ENCODE results near the gene PHF21A. TPM values are rescaled to one million over a fixed set of nuclear protein-coding genes. Genes with fewer than 3 reads are reported as not detected.

Gene PHF21A
- total and polyA plus RNA-seq, 2 of the 13 experiments (the other 11 are each of a cell fraction or from before 2014, with no cell fraction given): 4.1 to 34.6 TPM

- H2AFZ ChIP-seq (ENCODE audit: low read length): no peak overlapping the region
- ChIA-PET CTCF (ENCODE audit: low intra/inter-chr PET ratio, low total read pairs) (no interaction called here), POLR2A (no interaction called here)
- H3K27ac ChIP-seq (ENCODE audit: extremely low read length, insufficient read depth, low read length): no peak overlapping the region
- 88% methylated on average over 6 of the region's 6 CpGs for WGBS (ENCODE audit: low lambda C conversion rate)
- H3K9me3 ChIP-seq (ENCODE audit: low read length): no peaks in the 10 kb centered on the region
- ATAC-seq: no peak
- in situ Hi-C loops (cut with HindIII; ENCODE audit: extremely low pct_ligation_motif_present, low pct_unique_long_range_greater_than_20kb): no loop called here
- BruUV-seq (replicated peaks): no TSS peak
- peaks cover 6% of the 10 kb centered on the region for H3K79me2 ChIP-seq (ENCODE audit: insufficient read depth, low read length)
- H3K9ac ChIP-seq (ENCODE audit: insufficient read depth, low read depth, low read length): no peak overlapping the region
- TF ChIP-seq AHR (CRISPR knock-in tag; IDR thresholded peaks at IDR 0.05) (no peak), ZNF720 (CRISPR knock-in tag; IDR thresholded peaks at IDR 0.05) (no peak), MYPOP (CRISPR knock-in tag; IDR thresholded peaks at IDR 0.05) (no peak)
- FAIRE-seq: no peak
- H3K4me3 ChIP-seq (replicated peaks in 1 of 3; ENCODE audit: insufficient read depth in 1 of 3, low read depth in 2 of 3, low read length in 3 of 3): no peak overlapping the region
- H3K4me2 ChIP-seq (ENCODE audit: low read depth, low read length): no peak overlapping the region
- no peaks in the 10 kb centered on the region for H3K36me3 ChIP-seq (replicated peaks in 1 of 2; ENCODE audit: control insufficient read depth in 1 of 2, insufficient read depth in 2 of 2, low read length in 2 of 2)
- intact Hi-C loops (cut with micrococcal nuclease; ENCODE audit: unreplicated experiment): no loop called here
- no peaks in the 10 kb centered on the region for H3K4me1 ChIP-seq (ENCODE audit: insufficient read depth, low read length)
- peaks cover 16% of the 10 kb centered on the region for H4K20me1 ChIP-seq (ENCODE audit: insufficient read depth, low read length)
- H3K27me3 ChIP-seq (ENCODE audit: control insufficient read depth in 1 of 2, insufficient read depth in 2 of 2, low read length in 2 of 2): no peaks in the 10 kb centered on the region
- DNase-seq (ENCODE audit: low spot score): no peak
Observed at GRCh38 chr11:46105134-46105628, 16.1 kb downstream of the PHF21A start.

GRCh38 chr11:46102843-46103242 lies 18.4 kb downstream of the PHF21A start:
- TF ChIP-seq ZFP1 (CRISPR knock-in tag; IDR thresholded peaks at IDR 0.05) (no peak), PAX8 (CRISPR knock-in tag; IDR thresholded peaks at IDR 0.05; ENCODE audit: borderline replicate concordance) (no peak), RAD21 (CRISPR knock-in tag; IDR thresholded peaks at IDR 0.05) (no peak), MEIS1 (CRISPR knock-in tag; IDR thresholded peaks at IDR 0.05; ENCODE audit: borderline replicate concordance) (no peak), POGK (CRISPR knock-in tag; conservative IDR thresholded peaks at IDR 0.05) (no peak), ZNF264 (CRISPR knock-in tag; IDR thresholded peaks at IDR 0.05) (no peak), ETV6 (CRISPR knock-in tag; conservative IDR thresholded peaks at IDR 0.05) (no peak), YEATS2 (CRISPR knock-in tag; IDR thresholded peaks at IDR 0.05; ENCODE audit: borderline replicate concordance) (no peak), TRAFD1 (CRISPR knock-in tag; IDR thresholded peaks at IDR 0.05; ENCODE audit: borderline replicate concordance) (no peak)
- CTCF ChIA-PET (ENCODE audit: low intra/inter-chr PET ratio, low total read pairs): no interaction called here
- no peak overlapping the region for H3K9ac ChIP-seq (ENCODE audit: insufficient read depth, low read depth, low read length)
- peaks cover 7% of the 10 kb centered on the region for H3K79me2 ChIP-seq (ENCODE audit: insufficient read depth, low read length)
- no peak overlapping the region for H3K4me3 ChIP-seq (replicated peaks in 1 of 3; ENCODE audit: insufficient read depth in 1 of 3, low read depth in 2 of 3, low read length in 3 of 3)
- intact Hi-C loops (cut with micrococcal nuclease; ENCODE audit: unreplicated experiment) (no loop called here), in situ Hi-C loops (cut with HindIII; ENCODE audit: extremely low pct_ligation_motif_present, low pct_unique_long_range_greater_than_20kb) (no loop called here)
- peaks cover 17% of the 10 kb centered on the region for H4K20me1 ChIP-seq (ENCODE audit: insufficient read depth, low read length)
- no peaks in the 10 kb centered on the region for H3K36me3 ChIP-seq (replicated peaks in 1 of 2; ENCODE audit: control insufficient read depth in 1 of 2, insufficient read depth in 2 of 2, low read length in 2 of 2)
- no peak overlapping the region for H2AFZ ChIP-seq (ENCODE audit: low read length)
- no peak overlapping the region for H3K4me2 ChIP-seq (ENCODE audit: low read depth, low read length)
- no peak overlapping the region for H3K27ac ChIP-seq (ENCODE audit: extremely low read length, insufficient read depth, low read length)
- H3K4me1 ChIP-seq (ENCODE audit: insufficient read depth, low read length): no peaks in the 10 kb centered on the region
- 90% methylated on average over 6 of the region's 6 CpGs for WGBS (ENCODE audit: low lambda C conversion rate)
- H3K27me3 ChIP-seq (ENCODE audit: control insufficient read depth in 1 of 2, insufficient read depth in 2 of 2, low read length in 2 of 2): no peaks in the 10 kb centered on the region
- H3K9me3 ChIP-seq (ENCODE audit: low read length): no peaks in the 10 kb centered on the region
- no TSS peak for BruUV-seq (replicated peaks)
- POLR2A ChIA-PET: no interaction called here
- no peak for FAIRE-seq
- ATAC-seq: no peak
- no peak for DNase-seq (ENCODE audit: low spot score)
